Measurements from ENCODE around the gene STPG2.

GRCh38 chr4:97892592-97893266, 250.5 kb downstream of the STPG2 start:
- TF ChIP-seq POLR2A (IDR thresholded peaks at IDR 0.05) (no peak), CTCF (IDR thresholded peaks at IDR 0.05) (no peak), POLR2AphosphoS5 (IDR thresholded peaks at IDR 0.05) (no peak)
